Small intestine (tissue), 7 donors: Measurements from ENCODE around the gene MOCS1. TPM values are rescaled to one million over a fixed set of nuclear protein-coding genes. Genes with fewer than 3 reads are reported as not detected.

Experiments used
- DNase-seq, 2 donors: peaks; one replicate each; pipeline versions ENCODE4 v3.0.0 to v3.0.0-alpha.2; 2013
- FAIRE-seq: peaks from 2 replicates; lab custom pipeline; 2012; peaks lifted over from hg19 to GRCh38; lab: Jason Lieb, UNC
- H3K27ac ChIP-seq, 3 donors: one replicate each; pipeline ENCODE4 v1.5.1; 2013; ENCODE audit warnings: low read length in 2 of 3, mild to moderate bottlenecking in 2 of 3, control low read depth in 1 of 3, inconsistent platforms in 1 of 3, low read depth in 1 of 3, moderate library complexity in 1 of 3
- H3K27me3 ChIP-seq, 3 donors: one replicate each; pipeline ENCODE4 v1.6.1; 2013; ENCODE audit warnings: low read length in 3 of 3, inconsistent platforms in 1 of 3; ENCODE audit not compliant: control insufficient read depth in 3 of 3, insufficient read depth in 3 of 3
- H3K36me3 ChIP-seq, 3 donors: one replicate each; pipeline ENCODE4 v1.6.1; 2013; ENCODE audit warnings: low read length in 3 of 3, inconsistent platforms in 1 of 3, low read depth in 1 of 3, mild to moderate bottlenecking in 1 of 3, moderate library complexity in 1 of 3; ENCODE audit not compliant: control insufficient read depth in 3 of 3, insufficient read depth in 2 of 3
- H3K4me1 ChIP-seq, 3 donors: one replicate each; pipeline ENCODE4 v1.6.1; 2013; ENCODE audit warnings: low read length in 2 of 3, inconsistent platforms in 1 of 3, low read depth in 1 of 3, mild to moderate bottlenecking in 1 of 3, moderate library complexity in 1 of 3; ENCODE audit not compliant: control insufficient read depth in 3 of 3, insufficient read depth in 2 of 3
- H3K4me3 ChIP-seq, 3 donors: one replicate each; pipeline ENCODE4 v1.5.1; 2013; ENCODE audit warnings: low read length in 3 of 3, control low read depth in 1 of 3, inconsistent platforms in 1 of 3, low read depth in 1 of 3, mild to moderate bottlenecking in 1 of 3, moderate library complexity in 1 of 3
- H3K9me3 ChIP-seq, 2 donors: one replicate each; pipeline ENCODE4 v1.6.1; 2013; ENCODE audit warnings: low read depth in 1 of 2, low read length in 1 of 2; ENCODE audit not compliant: control insufficient read depth in 2 of 2, insufficient read depth in 1 of 2
- WGBS, 3 donors: extraction: QIAGEN DNeasy Blood & Tissue Kit; methylation state at CpG; one replicate each; pipeline ENCODE4 v1.1.7; 2013; 5-methylcytosine and 5-hydroxymethylcytosine counted together
- polyA plus RNA-seq, 4 donors: library from polyadenylated mRNA; stranded (reverse) in 3 of 4; unstranded in 1 of 4; fragments of 200-250 nt in 3 of 4; fragments of 120-200 nt in 1 of 4; gene quantifications; one replicate each; pipeline versions ENCODE4 v1.2.1 to v1.2.3, GENCODE V29; 2013
- donor health status: healthy with polysubstance abuse.
- donor health status: control.
- donor health status: control.
- donor health status: Bipolar disorder and iron deficiency.
- donor health status: healthy.

Gene MOCS1
- polyA plus RNA-seq, 4 donors: 11.9 to 29.6 (median 18.0) TPM

DNA sequence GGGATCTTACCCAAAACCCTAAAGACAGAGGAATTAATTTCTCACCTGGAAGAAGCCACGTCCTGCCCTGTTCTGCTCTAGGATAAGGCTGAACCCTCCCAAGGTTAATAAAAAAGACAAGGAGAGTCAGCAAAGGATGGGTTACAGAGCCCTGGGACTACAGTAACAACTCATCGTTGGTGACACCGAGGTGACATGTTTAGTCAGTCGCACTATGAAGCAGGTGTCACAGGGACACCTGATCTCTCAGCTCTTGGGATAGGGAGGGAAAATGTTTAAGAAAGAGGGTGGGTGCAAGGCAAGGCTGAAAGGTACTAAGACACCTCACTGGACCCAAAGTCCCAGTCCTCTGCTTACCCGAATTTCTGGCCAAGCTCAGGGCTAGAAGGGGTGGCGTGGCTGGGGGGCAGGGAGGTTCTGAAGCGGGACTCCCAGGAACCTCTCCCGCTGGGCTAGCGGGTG, 562 bp downstream of the MOCS1 start:
- DNase-seq (no peak), FAIRE-seq (no peak)
- Histone ChIP-seq H3K27ac (peak overlapping the region in 2 of 3 donors; percentile 62 to 81), H3K36me3 (peaks cover 0 to 5% (median 0%) of the 10 kb centered on the region in 3 donors), H3K4me1 (peaks cover 7 to 13% (median 12%) of the 10 kb centered on the region in 3 donors), H3K4me3 (peak overlapping the region; percentile 58 to 92 (median 65)), H3K9me3 (no peaks in the 10 kb centered on the region), H3K27me3 (no peaks in the 10 kb centered on the region)
- WGBS, 3 donors: 7 to 20% (median 14%) methylated on average over 9 of the region's 9 CpGs

DNA sequence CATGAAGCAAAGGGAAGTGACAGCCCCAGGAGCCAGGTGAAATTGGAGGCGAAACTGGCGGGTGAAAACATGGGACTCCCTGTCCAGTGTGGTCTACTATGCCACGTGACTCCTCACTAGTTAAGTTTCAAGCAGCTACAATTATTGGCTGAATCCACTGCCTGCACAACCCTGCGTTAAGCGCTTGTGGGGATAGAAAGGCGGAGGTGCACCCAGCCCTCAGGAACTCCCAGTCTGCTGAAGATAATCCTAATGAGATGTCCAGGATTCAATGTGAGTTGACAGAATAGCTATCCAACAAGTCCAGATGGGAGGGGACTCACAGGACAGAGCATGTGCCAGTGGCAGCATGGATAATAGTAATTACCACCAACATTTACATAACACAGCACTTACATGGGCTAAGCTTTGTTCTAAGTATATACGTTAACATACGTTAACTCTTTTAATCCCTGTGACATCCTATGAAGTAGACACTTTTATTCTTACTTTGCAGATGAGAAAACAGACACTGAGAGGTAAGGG, 1.8 kb downstream of the MOCS1 start:
- Histone ChIP-seq H3K36me3 (peaks cover 0 to 5% (median 0%) of the 10 kb centered on the region in 3 donors), H3K27ac (peak overlapping the region in 1 of 3 donors; percentile 6), H3K27me3 (no peaks in the 10 kb centered on the region), H3K9me3 (no peaks in the 10 kb centered on the region), H3K4me3 (peak overlapping the region in 1 of 3 donors; percentile 92), H3K4me1 (peaks cover 7 to 13% (median 12%) of the 10 kb centered on the region in 3 donors)
- no peak for FAIRE-seq
- 84 to 92% (median 88%) methylated on average over 8 of the region's 8 CpGs for WGBS, 3 donors
- no peak for DNase-seq

DNA sequence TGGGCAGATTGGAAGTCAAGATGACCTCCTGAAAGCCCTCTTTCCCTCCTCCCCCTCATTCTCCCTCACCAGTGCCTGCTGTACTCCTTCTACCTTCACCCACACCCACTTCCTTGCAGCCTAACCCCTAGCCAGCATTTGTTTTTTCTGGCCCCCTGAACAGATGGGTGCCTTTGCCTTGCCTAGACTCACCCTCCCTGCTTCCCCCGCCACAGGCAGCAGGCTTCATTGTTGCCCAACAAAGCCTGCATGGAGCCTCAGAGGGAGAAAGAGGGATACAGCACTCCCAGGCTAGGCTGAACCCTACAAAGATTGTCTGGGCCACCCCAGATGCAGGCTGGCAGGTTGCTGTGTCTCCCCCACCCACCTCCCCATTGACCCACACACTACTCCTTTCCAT, 2.7 kb downstream of the MOCS1 start:
- H3K4me1 ChIP-seq: peaks cover 7 to 16% (median 13%) of the 10 kb centered on the region in 3 donors
- peaks cover 0 to 5% (median 0%) of the 10 kb centered on the region in 3 donors for H3K36me3 ChIP-seq
- FAIRE-seq (no peak), DNase-seq (no peak)
- H3K27me3 ChIP-seq: no peaks in the 10 kb centered on the region
- H3K9me3 ChIP-seq: no peaks in the 10 kb centered on the region
- H3K27ac ChIP-seq: peak overlapping the region in 1 of 3 donors; percentile 22
- WGBS, 3 donors: 56 to 67% (median 67%) methylated on average over 1 of the region's 1 CpG
- peak overlapping the region in 1 of 3 donors; percentile 92 for H3K4me3 ChIP-seq

DNA sequence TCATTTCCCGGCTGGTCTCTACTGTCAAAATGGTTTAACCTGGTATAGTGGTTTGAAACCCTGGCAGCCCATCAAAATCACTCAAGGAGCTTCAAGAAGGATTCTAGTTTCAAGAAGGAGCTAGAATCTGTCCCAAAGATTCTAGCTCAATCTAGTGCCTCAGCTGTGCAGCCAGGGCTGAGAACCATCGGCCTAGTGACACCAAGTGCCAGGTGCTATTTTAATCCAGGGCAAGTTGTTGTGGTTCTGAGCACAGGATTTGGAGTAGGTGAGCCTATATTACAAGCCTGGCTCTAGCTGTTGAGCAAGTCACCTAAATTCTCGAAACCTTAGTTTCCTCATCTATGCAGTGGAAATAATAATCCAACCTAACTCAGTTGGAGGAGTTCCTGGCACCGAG, 3.7 kb downstream of the MOCS1 start:
- peaks cover 7 to 16% (median 13%) of the 10 kb centered on the region in 3 donors for H3K4me1 ChIP-seq
- peak overlapping the region in 1 of 3 donors; percentile 13 for H3K27ac ChIP-seq
- FAIRE-seq: no peak
- H3K36me3 ChIP-seq: peaks cover 0 to 11% (median under 1%) of the 10 kb centered on the region in 3 donors
- WGBS, 3 donors: 75 to 79% (median 76%) methylated on average over 4 of the region's 4 CpGs
- no peak overlapping the region for H3K4me3 ChIP-seq
- no peak for DNase-seq
- H3K27me3 ChIP-seq: no peaks in the 10 kb centered on the region
- no peaks in the 10 kb centered on the region for H3K9me3 ChIP-seq

DNA sequence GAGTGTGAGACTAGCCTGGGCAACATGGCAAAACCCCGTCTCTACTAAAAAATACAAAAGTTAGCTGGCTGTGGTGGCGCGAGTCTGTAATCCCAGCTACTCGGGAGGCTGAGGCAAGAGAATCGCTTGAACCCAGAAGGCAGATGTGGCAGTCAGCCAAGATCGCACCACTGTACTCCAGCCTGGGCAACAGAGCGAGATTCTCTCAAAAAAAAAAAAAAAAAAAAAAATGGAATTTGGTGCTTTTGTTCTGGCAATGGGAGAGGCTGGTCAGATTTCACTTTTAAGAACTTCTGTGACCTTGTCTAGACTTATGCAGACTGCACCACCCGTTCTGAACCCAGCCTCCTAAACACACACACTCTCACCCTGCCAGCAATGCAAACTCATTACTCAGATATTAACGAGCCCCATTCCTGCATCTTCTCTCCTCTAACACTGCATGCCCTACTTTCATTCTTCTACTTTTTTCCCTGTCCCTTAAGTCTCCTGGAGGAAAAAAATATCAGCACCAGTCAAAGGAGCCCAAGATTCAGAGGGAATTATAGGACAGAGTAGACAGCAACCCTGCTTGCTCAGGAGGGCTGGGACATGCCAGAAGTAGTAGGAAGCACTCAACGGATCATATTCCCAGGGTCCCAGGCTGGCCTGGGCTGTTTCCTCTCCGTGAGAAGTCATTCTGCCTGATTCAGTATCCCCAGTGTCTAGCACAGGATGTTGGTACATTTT, 4.4 kb downstream of the MOCS1 start:
- H3K27ac ChIP-seq: peak overlapping the region in 1 of 3 donors; percentile 13

DNA sequence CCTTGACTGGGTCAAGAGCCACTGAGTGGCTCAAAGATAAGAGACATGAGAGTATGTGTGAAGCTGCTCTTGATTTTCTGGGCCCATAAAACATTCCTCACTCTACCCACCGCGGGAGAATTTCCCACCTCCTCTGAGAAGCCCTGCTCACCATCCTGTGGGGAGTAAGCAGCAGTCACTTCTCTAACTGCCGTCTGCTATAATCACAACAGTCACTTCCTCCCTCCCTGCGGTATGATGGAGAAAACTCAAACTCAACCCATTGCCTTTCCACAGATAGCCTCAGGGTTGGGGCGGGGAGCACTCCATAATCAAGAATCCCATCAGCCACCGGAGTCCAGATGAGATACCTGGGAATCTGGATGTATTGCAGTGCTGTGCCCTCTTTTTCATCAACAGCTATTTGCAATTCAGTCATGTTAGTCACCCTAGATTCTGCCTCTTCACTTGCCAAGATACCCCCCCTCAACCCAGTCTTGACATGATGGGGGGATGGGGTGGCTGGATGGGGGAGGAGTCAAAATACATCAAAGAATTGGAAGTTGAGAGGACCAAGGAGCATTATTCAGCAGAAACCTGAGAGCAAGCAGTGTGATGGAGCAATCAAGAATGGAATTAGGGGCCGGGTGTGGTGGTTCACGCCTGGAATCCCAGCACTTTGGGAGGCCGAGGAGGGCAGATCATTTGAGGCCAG, 5.1 kb downstream of the MOCS1 start:
- 68 to 79% (median 69%) methylated on average over 9 of the region's 9 CpGs for WGBS, 3 donors
- FAIRE-seq (no peak), DNase-seq (no peak)
- H3K27me3 ChIP-seq: no peaks in the 10 kb centered on the region
- no peak overlapping the region for H3K4me3 ChIP-seq
- peaks cover 8 to 16% (median 13%) of the 10 kb centered on the region in 3 donors for H3K4me1 ChIP-seq
- no peak overlapping the region for H3K27ac ChIP-seq
- peaks cover 0 to 24% (median 5%) of the 10 kb centered on the region in 3 donors for H3K36me3 ChIP-seq
- no peaks in the 10 kb centered on the region for H3K9me3 ChIP-seq

More for the DNA sequence above, 4.4 kb downstream of the MOCS1 start:
- Histone ChIP-seq H3K36me3 (peaks cover 0 to 17% (median 5%) of the 10 kb centered on the region in 3 donors), H3K27me3 (no peaks in the 10 kb centered on the region), H3K4me1 (peaks cover 7 to 16% (median 12%) of the 10 kb centered on the region in 3 donors), H3K4me3 (no peak overlapping the region), H3K9me3 (no peaks in the 10 kb centered on the region)
- FAIRE-seq (no peak), DNase-seq (no peak)
- 66 to 74% (median 72%) methylated on average over 11 of the region's 11 CpGs for WGBS, 3 donors

DNA sequence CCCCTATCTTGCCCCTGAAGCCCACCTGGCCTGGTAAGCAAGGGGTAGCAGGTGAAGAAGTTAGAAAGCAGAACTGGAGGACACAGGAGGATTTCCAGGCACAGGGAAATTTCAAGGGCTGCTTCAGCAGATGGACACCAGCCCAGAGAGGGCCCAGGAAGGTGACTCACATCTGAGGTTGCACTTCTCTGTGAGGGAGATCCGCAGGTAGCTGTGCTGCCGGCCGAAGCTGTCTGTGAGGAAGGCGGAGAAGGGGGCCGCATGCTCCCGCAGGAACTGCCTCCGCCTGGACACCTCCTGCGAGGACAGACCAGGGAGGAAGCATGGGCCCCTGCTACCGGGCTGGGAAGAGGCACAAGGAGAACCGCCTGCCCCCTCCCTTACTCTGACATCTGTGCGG, 7.1 kb downstream of the MOCS1 start:
- H3K4me1 ChIP-seq: peaks cover 11 to 22% (median 15%) of the 10 kb centered on the region in 3 donors
- FAIRE-seq: no peak
- no peaks in the 10 kb centered on the region for H3K27me3 ChIP-seq
- WGBS, 3 donors: 84 to 89% (median 85%) methylated on average over 11 of the region's 11 CpGs
- H3K4me3 ChIP-seq: no peak overlapping the region
- no peak for DNase-seq
- H3K36me3 ChIP-seq: peaks cover 0 to 39% (median 5%) of the 10 kb centered on the region in 3 donors
- no peaks in the 10 kb centered on the region for H3K9me3 ChIP-seq
- peak overlapping the region in 2 of 3 donors; percentile 37 to 58 for H3K27ac ChIP-seq

DNA sequence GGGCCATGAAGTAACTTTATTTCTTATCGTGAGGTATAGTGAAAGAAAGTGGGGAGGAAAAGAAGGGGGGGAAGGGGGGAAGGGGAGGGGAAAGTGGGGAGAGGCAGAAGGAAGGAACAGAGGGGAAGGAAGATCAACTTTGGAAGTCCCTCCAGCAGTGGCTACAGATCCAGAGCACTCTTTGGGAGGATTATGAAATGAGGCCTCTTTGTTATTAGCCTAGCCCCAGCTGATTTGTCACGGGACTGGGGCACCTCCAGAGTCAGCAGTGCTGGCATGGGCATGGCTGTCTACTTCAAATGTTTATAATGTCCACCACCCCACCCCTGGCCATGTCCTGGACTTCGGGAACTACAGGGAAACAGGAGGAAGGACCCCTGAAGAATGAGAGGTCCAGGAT, 7.6 kb downstream of the MOCS1 start:
- peak overlapping the region in 2 of 3 donors; percentile 37 to 58 for H3K27ac ChIP-seq
- FAIRE-seq (no peak), DNase-seq (no peak)
- peaks cover 11 to 20% (median 15%) of the 10 kb centered on the region in 3 donors for H3K4me1 ChIP-seq
- H3K4me3 ChIP-seq: no peak overlapping the region
- 53 to 68% (median 57%) methylated on average over 3 of the region's 3 CpGs for WGBS, 3 donors
- H3K9me3 ChIP-seq: no peaks in the 10 kb centered on the region
- no peaks in the 10 kb centered on the region for H3K27me3 ChIP-seq
- H3K36me3 ChIP-seq: peaks cover 0 to 43% (median 5%) of the 10 kb centered on the region in 3 donors
